ENCODE data around the gene CLDN16. TPM values are rescaled to one million over a fixed set of nuclear protein-coding genes. Genes with fewer than 3 reads are reported as not detected.

CLDN16 gene
- total RNA-seq, 1 donor from 2014 or later, result 0.20 TPM

GRCh38 chr3:190424478-190425439 lies 36.8 kb downstream of the CLDN16 start:
- Mint-ChIP-seq H3K4me3 (ENCODE audit: unreplicated experiment) (peak overlapping the region; percentile 45), H3K9me3 (ENCODE audit: low read depth) (no peaks in the 10 kb centered on the region), H3K27ac (ENCODE audit: unreplicated experiment) (no peak overlapping the region)

GRCh38 chr3:190425833-190426232 lies 37.9 kb downstream of the CLDN16 start:
- no peaks in the 10 kb centered on the region for H3K9me3 Mint-ChIP-seq (ENCODE audit: low read depth)
- H3K27me3 Mint-ChIP-seq (ENCODE audit: low read depth), result no peaks in the 10 kb centered on the region
- no peak for DNase-seq (ENCODE audit: low spot score)
- H3K4me1 Mint-ChIP-seq (ENCODE audit: low read depth), result peaks cover 9% of the 10 kb centered on the region
- TF ChIP-seq CTCF (IDR thresholded peaks at IDR 0.05), result no peak
- no peak overlapping the region for H3K27ac Mint-ChIP-seq (ENCODE audit: unreplicated experiment)
- no peak overlapping the region for H3K4me3 Mint-ChIP-seq (ENCODE audit: unreplicated experiment)
- no peaks in the 10 kb centered on the region for H3K36me3 Mint-ChIP-seq (ENCODE audit: low read depth)

More at GRCh38 chr3:190424478-190425439, 36.8 kb downstream of the CLDN16 start:
- no peak for DNase-seq (ENCODE audit: low spot score)
- H3K4me1 Mint-ChIP-seq (ENCODE audit: low read depth), result peaks cover 8% of the 10 kb centered on the region
- no peaks in the 10 kb centered on the region for H3K36me3 Mint-ChIP-seq (ENCODE audit: low read depth)
- TF ChIP-seq CTCF (IDR thresholded peaks at IDR 0.05), result peak; percentile 93
- no peaks in the 10 kb centered on the region for H3K27me3 Mint-ChIP-seq (ENCODE audit: low read depth)

- TF ChIP-seq CTCF (IDR thresholded peaks at IDR 0.05), result no peak
- Mint-ChIP-seq H3K9me3 (ENCODE audit: low read depth) (no peaks in the 10 kb centered on the region), H3K4me1 (ENCODE audit: low read depth) (peaks cover 9% of the 10 kb centered on the region), H3K27me3 (ENCODE audit: low read depth) (no peaks in the 10 kb centered on the region), H3K27ac (ENCODE audit: unreplicated experiment) (no peak overlapping the region), H3K4me3 (ENCODE audit: unreplicated experiment) (no peak overlapping the region), H3K36me3 (ENCODE audit: low read depth) (no peaks in the 10 kb centered on the region)
- DNase-seq (ENCODE audit: low spot score), result no peak
Observed at GRCh38 chr3:190426806-190427507, 39.0 kb downstream of the CLDN16 start.

- DNase-seq (ENCODE audit: low spot score), result no peak
- peaks cover 15% of the 10 kb centered on the region for H3K4me1 Mint-ChIP-seq (ENCODE audit: low read depth)
- H3K9me3 Mint-ChIP-seq (ENCODE audit: low read depth), result peaks cover 8% of the 10 kb centered on the region
- H3K36me3 Mint-ChIP-seq (ENCODE audit: low read depth), result peaks cover 4% of the 10 kb centered on the region
- H3K4me3 Mint-ChIP-seq (ENCODE audit: unreplicated experiment), result no peak overlapping the region
- no peaks in the 10 kb centered on the region for H3K27me3 Mint-ChIP-seq (ENCODE audit: low read depth)
- H3K27ac Mint-ChIP-seq (ENCODE audit: unreplicated experiment), result no peak overlapping the region
- no peak for TF ChIP-seq CTCF (IDR thresholded peaks at IDR 0.05)
Observed at GRCh38 chr3:190429681-190430080, 41.7 kb downstream of the CLDN16 start.

GRCh38 chr3:190430906-190431305 lies 42.9 kb downstream of the CLDN16 start:
- Mint-ChIP-seq H3K4me3 (ENCODE audit: unreplicated experiment) (no peak overlapping the region), H3K9me3 (ENCODE audit: low read depth) (peaks cover 15% of the 10 kb centered on the region), H3K27ac (ENCODE audit: unreplicated experiment) (no peak overlapping the region), H3K4me1 (ENCODE audit: low read depth) (peaks cover 26% of the 10 kb centered on the region), H3K27me3 (ENCODE audit: low read depth) (no peaks in the 10 kb centered on the region), H3K36me3 (ENCODE audit: low read depth) (peaks cover 4% of the 10 kb centered on the region)
- DNase-seq (ENCODE audit: low spot score), result no peak
- no peak for TF ChIP-seq CTCF (IDR thresholded peaks at IDR 0.05)

All from chondrocyte (in vitro differentiated cells).